OCI-LY7 (cell line): ENCODE measurements around the gene ULK4.

Experiments used
- CTCF ChIP-seq: fragments of 200-600 bp; sonication (generic); conservative IDR thresholded peaks from 2 replicates; pipeline ENCODE4 v1.5.1; 2014; ENCODE audit warnings: mild to moderate bottlenecking, antibody characterized with exemption, low read length, moderate library complexity, mixed read lengths
- EZH2phosphoT487 ChIP-seq: fragments of 200-600 bp; sonication (generic); IDR thresholded peaks from 2 replicates; pipeline ENCODE4 v1.6.1; 2018; ENCODE audit warnings: low read depth, borderline replicate concordance, mild to moderate bottlenecking, mixed run types, antibody characterized with exemption, low read length, moderate library complexity, mixed read lengths

GRCh38 chr3:41932464-41932863, 29.4 kb downstream of the ULK4 start:
- TF ChIP-seq CTCF (no peak), EZH2phosphoT487 (no peak)
